Endodermal cell (in vitro differentiated cells): ENCODE measurements around the gene USP14. TPM values are rescaled to one million over a fixed set of nuclear protein-coding genes. Genes with fewer than 3 reads are reported as not detected.

Experiments used
- DNase-seq: peaks from one replicate; pipeline ENCODE4 v3.0.0-alpha.2; 2017
- H3K27ac ChIP-seq: 2 replicates; pipeline ENCODE4 v1.5.1; 2013; ENCODE audit warnings: mild to moderate bottlenecking, low read depth, low read length, moderate library complexity
- H3K27me3 ChIP-seq: 2 replicates; pipeline ENCODE4 v1.6.1; 2013; ENCODE audit warnings: mild to moderate bottlenecking, low read length, moderate library complexity; ENCODE audit not compliant: insufficient read depth, control insufficient read depth, poor library complexity, severe bottlenecking
- H3K36me3 ChIP-seq: 2 replicates; pipeline ENCODE4 v1.7.0; 2013; ENCODE audit warnings: mild to moderate bottlenecking, low read length, moderate library complexity; ENCODE audit not compliant: control insufficient read depth, insufficient read depth
- H3K4me1 ChIP-seq: one replicate; pipeline ENCODE4 v1.7.0; 2013; ENCODE audit warnings: low read length; ENCODE audit not compliant: control insufficient read depth, insufficient read depth
- H3K4me3 ChIP-seq: 2 replicates; pipeline ENCODE4 v1.5.1; 2013; ENCODE audit warnings: mild to moderate bottlenecking, low read length, moderate library complexity
- H3K9ac ChIP-seq: 2 replicates; pipeline ENCODE4 v1.6.1; 2013; ENCODE audit warnings: mild to moderate bottlenecking, low read length, moderate library complexity; ENCODE audit not compliant: poor library complexity, severe bottlenecking; ENCODE audit errors: extremely low read depth
- H3K9me3 ChIP-seq: 2 replicates; pipeline ENCODE4 v1.6.1; 2013; ENCODE audit warnings: mild to moderate bottlenecking, low read length, moderate library complexity; ENCODE audit not compliant: control insufficient read depth
- H3K27ac Mint-ChIP-seq: 2 replicates; pipeline ENCODE4 v1.8.0; 2020; ENCODE audit warnings: mixed read lengths
- H3K27me3 Mint-ChIP-seq: 2 replicates; pipeline ENCODE4 v1.8.0; 2021; ENCODE audit warnings: mild to moderate bottlenecking, mixed read lengths; ENCODE audit not compliant: insufficient read depth
- H3K36me3 Mint-ChIP-seq: 2 replicates; pipeline ENCODE4 v1.8.0; 2020; ENCODE audit warnings: low read depth, mixed read lengths
- H3K4me1 Mint-ChIP-seq: 2 replicates; pipeline ENCODE4 v1.8.0; 2020; ENCODE audit warnings: mixed read lengths
- H3K4me3 Mint-ChIP-seq: 2 replicates; pipeline ENCODE4 v1.8.0; 2020; ENCODE audit warnings: mild to moderate bottlenecking, moderate library complexity, mixed read lengths
- H3K9me3 Mint-ChIP-seq: 2 replicates; pipeline ENCODE4 v1.8.0; 2020; ENCODE audit warnings: mild to moderate bottlenecking, mixed read lengths
- WGBS, 2 experiments: methylation state at CpG; one replicate each; pipeline versions ENCODE4 v1.1.5 to v1.1.7; 2013; ENCODE audit warnings: missing lambda C conversion rate in 2 of 2, mixed read lengths in 1 of 2; ENCODE audit not compliant: insufficient coverage in 1 of 2, insufficient read length in 1 of 2; 5-methylcytosine and 5-hydroxymethylcytosine counted together
- total RNA-seq, 2 donors: library from RNA; stranded (reverse); fragmentation: NEBNext Ultra II Directional in 1 of 2; extraction: Animal tissue kit (Norgen Biotek cat#: 25700) in 1 of 2; gene quantifications; 2 replicates in 1 of 2; 3 replicates in 1 of 2; pipeline ENCODE4 v1.2.1, GENCODE V29; 2021
- TF ChIP-seq, protein P1 (sequence below): fragments of 200-600 bp; sonication (generic); conservative IDR thresholded peaks from 2 replicates; pipeline ENCODE4 v1.5.0; 2021; ENCODE audit warnings: antibody characterized with exemption, mild to moderate bottlenecking

The USP14 gene
- total RNA-seq, 2 donors from 2014 or later, result 76.2 to 92.4 TPM

DNA sequence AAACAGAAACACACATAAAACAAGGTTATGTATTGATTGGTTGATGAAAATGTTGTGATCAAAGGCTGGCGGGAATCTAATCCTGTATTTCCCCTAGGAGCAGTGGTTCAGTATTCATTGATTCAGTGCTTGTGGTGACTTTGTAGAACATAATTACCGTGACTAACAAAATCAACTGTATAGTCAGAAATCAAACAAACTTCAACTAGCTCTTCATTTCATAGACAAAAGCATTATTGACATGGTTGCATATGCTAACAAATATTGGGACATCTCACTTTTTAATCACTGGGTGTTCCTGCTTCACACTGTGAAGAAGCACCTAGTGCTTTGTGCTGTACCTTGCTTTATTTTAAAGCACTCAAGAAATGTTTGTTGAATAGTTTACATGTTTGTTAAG, 41.4 kb downstream of the USP14 start:
- Histone ChIP-seq H3K9me3 (no peaks in the 10 kb centered on the region), H3K36me3 (peaks cover 81% of the 10 kb centered on the region), H3K27me3 (no peaks in the 10 kb centered on the region), H3K4me1 (no peaks in the 10 kb centered on the region), H3K9ac (no peak overlapping the region), H3K27ac (no peak overlapping the region), H3K4me3 (no peak overlapping the region)
- TF ChIP-seq, protein P1, sequence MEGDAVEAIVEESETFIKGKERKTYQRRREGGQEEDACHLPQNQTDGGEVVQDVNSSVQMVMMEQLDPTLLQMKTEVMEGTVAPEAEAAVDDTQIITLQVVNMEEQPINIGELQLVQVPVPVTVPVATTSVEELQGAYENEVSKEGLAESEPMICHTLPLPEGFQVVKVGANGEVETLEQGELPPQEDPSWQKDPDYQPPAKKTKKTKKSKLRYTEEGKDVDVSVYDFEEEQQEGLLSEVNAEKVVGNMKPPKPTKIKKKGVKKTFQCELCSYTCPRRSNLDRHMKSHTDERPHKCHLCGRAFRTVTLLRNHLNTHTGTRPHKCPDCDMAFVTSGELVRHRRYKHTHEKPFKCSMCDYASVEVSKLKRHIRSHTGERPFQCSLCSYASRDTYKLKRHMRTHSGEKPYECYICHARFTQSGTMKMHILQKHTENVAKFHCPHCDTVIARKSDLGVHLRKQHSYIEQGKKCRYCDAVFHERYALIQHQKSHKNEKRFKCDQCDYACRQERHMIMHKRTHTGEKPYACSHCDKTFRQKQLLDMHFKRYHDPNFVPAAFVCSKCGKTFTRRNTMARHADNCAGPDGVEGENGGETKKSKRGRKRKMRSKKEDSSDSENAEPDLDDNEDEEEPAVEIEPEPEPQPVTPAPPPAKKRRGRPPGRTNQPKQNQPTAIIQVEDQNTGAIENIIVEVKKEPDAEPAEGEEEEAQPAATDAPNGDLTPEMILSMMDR, result no peak
- H3K27me3 Mint-ChIP-seq, result no peaks in the 10 kb centered on the region
- 100% methylated on average over 2 of the region's 2 CpGs; no CpG with 5 or more reads in 1 of the 2 experiments for WGBS, 2 experiments
- H3K4me3 Mint-ChIP-seq, result no peak overlapping the region
- peaks cover 68% of the 10 kb centered on the region for H3K36me3 Mint-ChIP-seq
- no peak for DNase-seq
- peaks cover 5% of the 10 kb centered on the region for H3K4me1 Mint-ChIP-seq
- no peaks in the 10 kb centered on the region for H3K9me3 Mint-ChIP-seq
- H3K27ac Mint-ChIP-seq, result peak overlapping the region; percentile 48

DNA sequence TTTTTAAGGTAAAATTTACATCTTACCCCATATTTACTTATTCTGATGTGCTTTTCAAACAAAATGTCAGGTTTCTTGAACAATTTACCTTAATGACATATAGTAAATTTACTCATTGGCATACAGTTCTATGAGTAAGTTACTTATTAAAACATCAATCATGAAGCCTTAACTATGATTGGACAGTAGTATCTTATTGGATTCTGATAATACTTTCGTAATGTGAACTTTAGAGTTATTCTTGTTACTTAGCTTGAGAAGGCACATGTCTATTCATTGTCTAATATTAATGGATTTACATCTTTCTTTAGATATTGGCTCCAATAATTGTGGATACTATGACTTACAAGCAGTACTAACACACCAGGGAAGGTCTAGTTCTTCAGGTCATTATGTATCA, 51.7 kb downstream of the USP14 start:
- H3K4me1 ChIP-seq, result no peaks in the 10 kb centered on the region
- no peaks in the 10 kb centered on the region for H3K9me3 ChIP-seq
- no peak overlapping the region for H3K4me3 ChIP-seq
- no peaks in the 10 kb centered on the region for H3K9me3 Mint-ChIP-seq
- no peaks in the 10 kb centered on the region for H3K27me3 ChIP-seq
- H3K36me3 ChIP-seq, result peaks cover 83% of the 10 kb centered on the region
- no peak overlapping the region for H3K27ac ChIP-seq
- no peaks in the 10 kb centered on the region for H3K27me3 Mint-ChIP-seq
- WGBS, 2 experiments, result 90% methylated on average over 1 of the region's 1 CpG; no CpG with 5 or more reads in 1 of the 2 experiments
- DNase-seq, result no peak
- TF ChIP-seq, protein P1, result no peak
- H3K4me3 Mint-ChIP-seq, result no peak overlapping the region
- H3K27ac Mint-ChIP-seq, result no peak overlapping the region
- no peak overlapping the region for H3K9ac ChIP-seq
- peaks cover 70% of the 10 kb centered on the region for H3K36me3 Mint-ChIP-seq
- peaks cover 4% of the 10 kb centered on the region for H3K4me1 Mint-ChIP-seq

DNA sequence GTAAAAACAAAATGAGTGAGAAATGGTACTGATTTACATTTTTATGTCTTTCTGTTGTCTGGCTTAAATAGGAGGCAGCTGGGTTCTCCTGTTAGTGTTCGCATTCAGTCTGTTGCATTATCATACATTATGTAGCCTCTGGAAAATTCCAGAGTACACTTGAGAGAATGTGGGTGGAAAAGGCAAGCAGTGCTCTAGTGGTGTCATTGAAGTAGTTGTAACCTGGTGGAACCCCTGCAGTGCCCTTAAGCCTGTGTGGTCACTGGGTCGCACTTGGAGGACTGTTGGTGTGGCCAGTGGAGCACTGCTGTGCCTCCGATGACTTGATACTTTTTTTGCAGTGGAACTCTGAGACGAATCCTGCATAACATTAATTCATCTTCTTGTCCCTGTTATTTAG, 52.4 kb downstream of the USP14 start:
- no peak overlapping the region for H3K4me3 ChIP-seq
- peaks cover 83% of the 10 kb centered on the region for H3K36me3 ChIP-seq
- TF ChIP-seq, protein P1, result no peak
- peak; percentile 53 for DNase-seq
- H3K9me3 ChIP-seq, result no peaks in the 10 kb centered on the region
- no peak overlapping the region for H3K4me3 Mint-ChIP-seq
- no peak overlapping the region for H3K9ac ChIP-seq
- peaks cover 9% of the 10 kb centered on the region for H3K4me1 Mint-ChIP-seq
- 92% methylated on average over 4 of the region's 4 CpGs; no CpG with 5 or more reads in 1 of the 2 experiments for WGBS, 2 experiments
- H3K4me1 ChIP-seq, result no peaks in the 10 kb centered on the region
- no peaks in the 10 kb centered on the region for H3K9me3 Mint-ChIP-seq
- H3K36me3 Mint-ChIP-seq, result peaks cover 70% of the 10 kb centered on the region
- H3K27me3 Mint-ChIP-seq, result no peaks in the 10 kb centered on the region
- no peak overlapping the region for H3K27ac ChIP-seq
- H3K27ac Mint-ChIP-seq, result no peak overlapping the region
- H3K27me3 ChIP-seq, result no peaks in the 10 kb centered on the region
